ENCODE results near the gene KRCC1.

KRCC1 gene

DNA sequence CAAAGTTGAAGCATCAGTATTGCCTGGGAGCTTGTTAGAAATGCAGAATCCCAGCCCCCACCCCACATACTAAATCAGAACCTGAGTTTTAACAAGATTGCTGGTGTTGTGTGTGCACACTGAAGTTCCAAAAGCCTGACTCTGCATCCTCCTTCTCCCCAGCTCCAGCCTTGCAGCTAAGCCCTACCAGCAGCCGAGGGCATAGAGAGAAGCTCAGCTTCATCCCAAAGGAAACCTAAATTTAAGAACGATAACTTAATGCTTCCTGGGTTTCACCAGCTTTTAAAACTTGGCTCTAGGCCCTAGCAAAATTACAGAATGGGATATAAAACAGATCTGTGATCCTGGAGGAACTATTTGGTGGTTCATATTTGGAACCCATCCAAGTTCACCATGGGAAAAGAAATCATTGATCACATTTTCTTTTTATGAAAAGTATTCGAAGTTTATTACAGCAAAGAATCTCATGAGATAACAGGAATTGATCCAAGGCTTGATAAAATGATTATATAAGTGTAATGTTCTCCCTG is 23.1 kb upstream of the KRCC1 start:
- DNase-seq (ENCODE audit: low read depth), result no peak
- TF ChIP-seq, protein P1, sequence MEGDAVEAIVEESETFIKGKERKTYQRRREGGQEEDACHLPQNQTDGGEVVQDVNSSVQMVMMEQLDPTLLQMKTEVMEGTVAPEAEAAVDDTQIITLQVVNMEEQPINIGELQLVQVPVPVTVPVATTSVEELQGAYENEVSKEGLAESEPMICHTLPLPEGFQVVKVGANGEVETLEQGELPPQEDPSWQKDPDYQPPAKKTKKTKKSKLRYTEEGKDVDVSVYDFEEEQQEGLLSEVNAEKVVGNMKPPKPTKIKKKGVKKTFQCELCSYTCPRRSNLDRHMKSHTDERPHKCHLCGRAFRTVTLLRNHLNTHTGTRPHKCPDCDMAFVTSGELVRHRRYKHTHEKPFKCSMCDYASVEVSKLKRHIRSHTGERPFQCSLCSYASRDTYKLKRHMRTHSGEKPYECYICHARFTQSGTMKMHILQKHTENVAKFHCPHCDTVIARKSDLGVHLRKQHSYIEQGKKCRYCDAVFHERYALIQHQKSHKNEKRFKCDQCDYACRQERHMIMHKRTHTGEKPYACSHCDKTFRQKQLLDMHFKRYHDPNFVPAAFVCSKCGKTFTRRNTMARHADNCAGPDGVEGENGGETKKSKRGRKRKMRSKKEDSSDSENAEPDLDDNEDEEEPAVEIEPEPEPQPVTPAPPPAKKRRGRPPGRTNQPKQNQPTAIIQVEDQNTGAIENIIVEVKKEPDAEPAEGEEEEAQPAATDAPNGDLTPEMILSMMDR (IDR thresholded peaks at IDR 0.05; ENCODE audit: low read length, missing control alignments), result no peak
- no peak overlapping the region for H3K4me3 ChIP-seq (replicated peaks; ENCODE audit: low read depth, low read length)

DNA sequence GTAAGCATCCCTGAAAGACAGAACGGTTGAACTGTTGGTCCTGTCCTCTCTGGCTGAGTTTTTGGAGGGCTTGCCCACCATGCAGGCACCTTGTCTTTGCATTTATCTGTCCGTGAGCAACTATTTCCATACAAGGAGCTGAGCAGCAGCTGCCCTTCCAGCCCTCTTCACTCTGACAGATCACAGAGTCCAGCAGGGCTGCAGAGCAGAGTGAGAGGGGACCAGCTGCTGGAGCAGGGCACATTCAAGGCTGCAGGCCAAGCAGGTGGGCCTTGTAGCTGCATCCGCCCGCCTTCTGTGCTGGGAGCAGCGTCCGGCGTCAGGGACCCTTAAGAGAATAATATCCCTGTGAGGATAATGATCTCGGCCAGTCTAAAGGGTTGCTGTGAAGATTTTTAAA is 21.5 kb upstream of the KRCC1 start:
- TF ChIP-seq, protein P1 (IDR thresholded peaks at IDR 0.05; ENCODE audit: low read length, missing control alignments), result no peak
- H3K4me3 ChIP-seq (replicated peaks; ENCODE audit: low read depth, low read length), result no peak overlapping the region
- no peak for DNase-seq (ENCODE audit: low read depth)

DNA sequence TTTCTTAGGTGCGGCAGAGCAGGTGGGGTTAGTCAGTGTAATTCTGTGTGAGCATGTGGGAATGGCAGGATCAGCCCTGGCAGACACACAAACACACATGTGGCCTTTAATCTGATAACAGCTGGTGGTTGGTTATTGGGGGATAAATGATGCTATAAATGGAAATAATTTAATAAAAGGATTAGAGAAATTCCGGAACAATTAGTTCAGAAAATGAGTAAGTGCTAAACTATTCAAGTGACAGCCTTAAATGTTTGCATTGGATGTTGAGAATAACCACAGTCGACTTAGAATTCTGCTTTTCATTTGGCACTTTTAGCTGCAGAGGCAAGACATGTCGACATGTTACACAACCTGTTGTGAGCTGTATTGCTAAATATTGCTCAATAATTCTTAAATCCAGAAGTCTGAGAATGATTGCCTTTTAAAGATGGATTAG is 19.3 kb upstream of the KRCC1 start:
- TF ChIP-seq, protein P1 (IDR thresholded peaks at IDR 0.05; ENCODE audit: low read length, missing control alignments), result no peak
- no peak overlapping the region for H3K4me3 ChIP-seq (replicated peaks; ENCODE audit: low read depth, low read length)
- DNase-seq (ENCODE audit: low read depth), result peak; percentile 39

DNA sequence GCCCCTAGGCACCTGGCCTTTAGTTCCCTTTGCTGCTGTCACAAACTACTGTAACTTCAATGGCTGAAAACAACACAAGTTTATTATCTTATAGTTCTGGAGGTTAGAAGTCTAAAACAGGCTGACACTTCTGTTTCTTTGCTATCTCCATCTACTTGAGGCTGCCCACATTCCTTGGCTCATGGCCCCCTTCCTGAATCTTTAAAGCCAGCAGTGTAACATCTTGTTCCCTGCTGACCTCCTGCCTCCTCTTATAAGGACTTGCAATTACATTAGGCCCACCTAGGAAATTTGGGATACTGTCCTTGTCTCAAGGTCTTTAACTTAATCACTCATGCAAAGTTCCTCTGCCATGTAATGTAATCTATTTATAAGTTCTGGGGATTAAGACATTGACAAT is 18.6 kb upstream of the KRCC1 start:
- no peak overlapping the region for H3K4me3 ChIP-seq (replicated peaks; ENCODE audit: low read depth, low read length)
- TF ChIP-seq, protein P1 (IDR thresholded peaks at IDR 0.05; ENCODE audit: low read length, missing control alignments), result no peak
- no peak for DNase-seq (ENCODE audit: low read depth)

DNA sequence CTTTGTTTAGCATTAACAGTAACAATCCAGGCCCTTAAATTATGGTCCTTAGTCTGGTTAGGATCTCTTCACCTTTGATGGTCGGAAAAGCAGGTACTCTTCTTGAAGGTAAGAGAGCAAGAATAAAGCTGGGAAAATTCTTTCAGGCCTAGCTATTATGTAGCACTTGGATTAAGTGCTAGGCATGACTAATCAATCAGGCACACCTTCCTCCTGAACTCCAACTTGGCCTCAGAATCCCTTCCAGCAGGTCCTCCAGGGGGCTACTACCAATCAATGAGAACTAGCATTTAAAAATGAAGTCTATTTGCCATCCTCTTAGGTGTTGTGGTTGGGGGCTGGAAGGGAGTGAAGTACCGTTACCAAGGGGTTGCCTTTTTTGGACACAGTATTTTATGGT is 15.8 kb upstream of the KRCC1 start:
- DNase-seq (ENCODE audit: low read depth), result no peak
- no peak overlapping the region for H3K4me3 ChIP-seq (replicated peaks; ENCODE audit: low read depth, low read length)
- TF ChIP-seq, protein P1 (IDR thresholded peaks at IDR 0.05; ENCODE audit: low read length, missing control alignments), result no peak

DNA sequence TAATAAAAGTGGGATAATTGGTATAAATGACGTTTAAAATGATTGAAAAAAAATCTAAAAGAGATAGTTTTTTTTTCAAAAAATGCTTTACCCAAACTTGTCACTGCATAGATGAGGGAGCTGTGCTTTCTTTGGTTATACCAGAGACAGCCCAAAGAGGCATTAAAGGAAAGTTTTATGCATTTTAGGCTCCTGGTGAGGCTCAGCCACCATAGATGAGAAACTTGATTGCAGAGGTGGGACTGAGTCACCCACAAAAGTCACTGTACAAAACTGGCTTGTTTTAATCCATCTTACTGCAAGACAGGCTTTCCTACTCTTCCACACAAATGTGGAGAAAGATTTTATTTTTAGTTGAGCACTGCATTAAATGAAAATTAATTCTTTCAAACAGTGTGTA is 14.5 kb upstream of the KRCC1 start:
- no peak overlapping the region for H3K4me3 ChIP-seq (replicated peaks; ENCODE audit: low read depth, low read length)
- TF ChIP-seq, protein P1 (IDR thresholded peaks at IDR 0.05; ENCODE audit: low read length, missing control alignments), result no peak

DNA sequence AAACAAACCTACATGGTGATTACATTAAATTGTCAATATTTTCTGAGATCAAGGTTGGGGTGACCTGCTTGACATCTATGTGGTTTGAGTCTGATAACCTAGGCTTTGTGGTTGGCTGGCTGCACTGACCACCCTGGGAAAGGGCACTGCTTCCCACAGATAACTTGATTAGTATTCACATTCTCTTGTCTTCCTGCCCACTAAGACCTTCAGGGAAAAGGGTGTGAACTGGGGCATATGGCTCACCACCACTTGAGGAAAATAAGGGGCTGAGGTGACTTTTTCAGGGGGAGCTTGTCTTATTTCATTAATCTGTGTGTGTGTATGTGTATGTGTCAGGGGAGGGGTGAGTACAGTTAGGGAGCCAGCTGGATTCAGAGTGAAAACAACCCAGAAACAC is 13.5 kb upstream of the KRCC1 start:
- DNase-seq (ENCODE audit: low read depth), result no peak
- H3K4me3 ChIP-seq (replicated peaks; ENCODE audit: low read depth, low read length), result no peak overlapping the region

More for the DNA sequence above, 14.5 kb upstream of the KRCC1 start:
- no peak for DNase-seq (ENCODE audit: low read depth)

More for the DNA sequence above, 13.5 kb upstream of the KRCC1 start:
- TF ChIP-seq, protein P1 (IDR thresholded peaks at IDR 0.05; ENCODE audit: low read length, missing control alignments), result no peak

Measured in fibroblast of pulmonary artery (primary cell).